Peyer's patch (tissue), 4 donors: ENCODE results near the gene RPL18.

Source experiments
- CTCF ChIP-seq, 6 experiments: fragments of 450-650 bp in 4 of 6; fragments of 200-600 bp in 2 of 6; sonication (generic) in 1 of 6; IDR thresholded peaks; one replicate each; pipeline ENCODE4 v1.5.1; 2017 to 2019; ENCODE audit warnings: antibody characterized with exemption in 6 of 6, mild to moderate bottlenecking in 3 of 6, moderate library complexity in 1 of 6
- POLR2A ChIP-seq, 2 donors: fragments of 450-650 bp; IDR thresholded peaks; one replicate each; pipeline ENCODE4 v1.5.1; 2017; ENCODE audit warnings: antibody characterized with exemption in 2 of 2, mild to moderate bottlenecking in 2 of 2, moderate library complexity in 2 of 2

- TF ChIP-seq POLR2A (IDR thresholded peaks at IDR 0.05) (no peak), CTCF (IDR thresholded peaks at IDR 0.05) (no peak)
These were observed 40.8 kb upstream of the RPL18 start for GRCh38 chr19:48659768-48660167.
